Activated naive CD4-positive, alpha-beta T cell treated with anti-CD3 and anti-CD28 coated beads, Interleukin-2, amount 50 U/mL, for 16 hours (primary cell): Measurements from ENCODE around the gene GNAQ.
"Not testable (repeated sequence)": the region's sequence is repeated elsewhere in the genome, so short reads cannot be mapped to it uniquely, and the experiment has no call there.

Source experiments
- DNase-seq: peaks from one replicate; pipeline ENCODE4 v3.0.0-alpha.2; 2020

The GNAQ gene

DNA sequence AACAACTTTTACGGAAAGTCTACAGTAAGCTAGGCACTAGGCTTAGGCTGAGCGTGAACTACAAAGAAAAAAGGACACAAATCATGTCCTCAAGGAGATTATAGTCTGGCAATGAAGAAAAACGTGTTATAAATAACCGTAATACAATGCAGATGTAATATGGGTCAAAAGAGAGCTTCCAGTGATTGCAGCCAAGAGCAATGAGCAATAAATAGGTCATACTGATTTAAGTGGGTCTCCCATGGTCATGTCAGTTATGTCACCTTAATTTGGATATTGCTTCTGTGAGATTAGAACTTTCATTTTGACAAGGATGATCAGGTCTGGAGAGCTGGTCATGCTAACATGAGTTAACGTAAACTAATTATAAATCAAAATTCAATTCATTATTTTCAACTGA is 224.9 kb downstream of the GNAQ start:
- no peak for DNase-seq

DNA sequence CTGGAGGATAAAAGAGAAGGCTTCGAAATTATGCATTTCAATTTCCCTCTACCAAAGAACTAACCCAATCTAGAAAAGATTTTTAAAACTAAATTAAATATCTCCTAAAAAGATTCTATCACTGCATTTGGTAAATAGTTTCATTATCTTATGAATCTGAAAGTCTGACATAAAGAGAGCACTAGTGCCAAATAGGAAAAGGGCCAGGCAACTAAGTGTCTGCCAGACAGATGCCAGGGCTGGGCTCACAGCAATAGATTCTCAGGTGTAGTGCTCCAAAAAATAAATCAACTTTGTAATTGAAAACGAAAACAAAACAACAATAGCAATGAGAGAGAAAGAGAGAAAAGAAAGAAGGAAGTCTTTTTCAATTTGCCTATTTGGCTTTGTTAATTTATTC is 225.8 kb downstream of the GNAQ start:
- DNase-seq = no peak

GRCh38 chr9:77803423-77803822 is 228.2 kb downstream of the GNAQ start:
- no peak for DNase-seq

- no peak for DNase-seq
These were observed 228.9 kb downstream of the GNAQ start for GRCh38 chr9:77802515-77803293.

DNA sequence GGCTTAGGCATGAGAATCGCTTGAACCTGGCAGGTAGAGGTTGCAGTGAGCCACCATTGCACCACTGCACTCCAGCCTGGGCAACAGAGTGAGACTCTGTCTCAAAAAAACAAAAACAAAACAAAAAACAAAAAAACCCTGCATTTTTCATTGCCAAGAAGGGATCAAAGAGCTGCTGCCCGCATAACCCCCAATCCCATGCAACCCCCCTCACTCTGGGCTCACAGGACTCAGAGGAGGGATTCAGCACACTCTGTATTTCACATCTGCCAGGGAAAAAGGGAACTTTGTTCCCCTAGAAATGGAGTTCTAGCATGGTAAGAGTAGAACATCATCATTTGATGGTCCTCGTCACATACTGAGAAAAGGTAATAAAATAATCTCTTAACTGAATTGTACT is 229.5 kb downstream of the GNAQ start:
- DNase-seq = no peak

GRCh38 chr9:77800924-77801551 is 230.6 kb downstream of the GNAQ start:
- DNase-seq = no peak

DNA sequence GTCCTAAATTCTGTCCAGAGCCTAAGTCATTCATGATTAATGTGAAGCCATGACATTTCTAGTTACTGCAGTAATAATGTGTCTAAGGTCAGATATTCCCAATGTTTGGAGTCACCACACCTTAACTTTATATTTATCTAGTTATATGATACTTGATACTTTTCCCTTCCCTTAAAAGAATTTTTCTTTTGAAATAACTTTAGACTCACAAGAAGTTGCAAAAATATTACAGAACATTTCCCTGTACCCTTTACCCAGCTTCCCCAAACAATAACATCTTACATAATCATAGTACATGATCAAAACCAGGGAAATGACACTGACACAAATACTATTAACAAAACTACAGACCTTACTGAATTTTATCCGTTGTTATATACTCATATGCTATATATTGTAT is 233.5 kb downstream of the GNAQ start:
- DNase-seq = no peak

DNA sequence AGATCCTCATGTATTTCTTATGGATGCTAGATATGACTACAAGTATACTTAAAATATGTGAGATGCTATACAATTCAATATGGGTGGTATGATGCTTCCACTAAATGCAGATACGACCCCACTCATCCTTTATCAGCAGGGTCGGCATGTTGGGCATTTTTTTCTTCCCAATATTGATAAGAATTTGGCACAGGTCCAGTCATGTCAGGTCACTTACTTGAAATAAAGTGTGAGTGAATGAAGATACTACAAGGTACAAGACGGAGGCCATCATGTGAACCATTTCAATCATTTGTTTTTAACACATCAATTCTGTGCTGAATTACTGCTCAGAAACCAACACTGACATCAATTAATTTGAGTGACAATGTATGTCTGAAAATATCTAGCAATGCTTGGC is 236.6 kb downstream of the GNAQ start:
- no peak for DNase-seq

DNA sequence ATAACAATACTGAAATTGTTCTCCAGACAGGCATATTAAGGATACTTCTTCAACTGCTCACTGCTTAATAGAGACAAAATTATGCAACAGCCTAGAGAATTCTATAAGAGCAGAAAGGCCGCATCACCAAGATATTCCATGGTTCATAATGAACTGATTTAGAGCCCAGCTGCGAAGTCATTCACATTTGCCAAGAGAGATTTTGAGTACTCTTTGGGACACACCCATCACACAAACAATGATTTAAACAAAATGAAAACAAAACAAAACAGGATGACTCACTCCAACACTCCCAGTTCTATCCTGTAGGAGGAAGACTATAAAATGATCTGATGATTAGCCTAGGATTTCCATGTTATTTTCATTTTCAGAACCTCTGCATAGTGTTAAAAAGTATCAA is 237.8 kb downstream of the GNAQ start:
- no peak for DNase-seq

GRCh38 chr9:77789891-77790290 is 241.7 kb downstream of the GNAQ start:
- no peak for DNase-seq

GRCh38 chr9:77785341-77785740 is 246.3 kb downstream of the GNAQ start:
- no peak for DNase-seq

GRCh38 chr9:77783518-77783917 is 248.1 kb downstream of the GNAQ start:
- DNase-seq = no peak

DNA sequence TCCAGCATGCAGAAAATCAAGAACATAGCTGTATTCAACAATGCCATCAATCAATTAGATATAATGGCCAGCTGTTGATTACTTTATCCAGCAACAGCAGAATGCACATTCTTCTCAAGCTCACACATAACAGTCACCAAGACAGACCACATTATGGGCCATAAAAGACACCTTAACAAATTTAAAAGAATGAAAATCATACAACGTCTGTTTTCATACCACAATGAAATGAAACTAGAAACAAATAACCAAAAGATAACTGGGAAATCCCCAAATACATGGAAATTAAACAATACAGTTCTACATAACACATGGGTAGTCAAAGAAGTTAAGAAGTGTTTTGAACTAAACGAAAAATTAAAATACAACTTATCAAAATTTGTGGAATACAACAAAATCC is 252.6 kb downstream of the GNAQ start:
- DNase-seq = no peak

GRCh38 chr9:77773381-77773780 is 258.2 kb downstream of the GNAQ start:
- DNase-seq = no peak

- no peak for DNase-seq
These were observed 259.0 kb downstream of the GNAQ start for GRCh38 chr9:77772646-77773045.

DNA sequence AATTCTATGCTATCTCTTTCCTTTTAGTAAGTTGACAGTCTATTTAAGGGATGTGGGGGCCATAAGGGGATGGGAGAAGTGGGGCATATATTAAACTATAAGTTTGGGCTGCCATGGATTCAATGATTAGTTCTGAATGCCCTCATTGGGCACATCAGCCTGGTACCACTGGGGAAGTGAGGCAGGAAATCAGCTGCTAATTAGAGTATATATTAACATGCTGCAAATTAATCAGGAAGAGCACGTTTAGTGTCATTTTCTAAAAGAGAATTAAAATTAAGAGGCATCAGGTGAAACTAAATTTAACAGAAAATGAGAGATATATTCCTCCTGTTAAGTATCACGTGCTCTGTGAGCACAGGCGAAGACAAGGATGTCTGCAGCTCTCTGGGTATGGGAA is 260.4 kb downstream of the GNAQ start:
- no peak for DNase-seq

DNA sequence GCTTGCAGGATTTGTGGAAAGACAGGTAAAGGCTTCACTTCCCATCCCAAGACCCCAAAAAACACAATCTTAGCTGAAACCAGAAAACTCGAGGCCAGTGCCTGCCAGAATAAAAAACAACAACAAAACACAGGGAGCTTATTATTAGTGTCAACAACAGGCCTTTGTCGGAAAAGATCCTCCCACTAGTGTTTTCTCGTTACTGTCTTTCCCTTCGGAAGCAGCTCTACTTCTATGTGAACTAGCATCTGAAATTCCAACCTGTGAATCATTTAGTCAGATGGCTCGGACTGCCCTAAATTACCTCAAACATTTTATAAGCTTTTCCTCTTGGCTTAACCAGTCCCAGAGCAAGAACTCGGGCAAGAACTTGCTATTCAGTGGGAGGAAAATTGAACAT is 261.3 kb downstream of the GNAQ start:
- no peak for DNase-seq

- DNase-seq = no peak
These were observed 262.4 kb downstream of the GNAQ start for GRCh38 chr9:77769246-77769645.

GRCh38 chr9:77766587-77766986 is 265.0 kb downstream of the GNAQ start:
- DNase-seq = no peak

- no peak for DNase-seq
These were observed 265.8 kb downstream of the GNAQ start for GRCh38 chr9:77765781-77766259.

GRCh38 chr9:77764894-77765780 is 266.5 kb downstream of the GNAQ start:
- no peak for DNase-seq

- DNase-seq = no peak
These were observed 268.0 kb downstream of the GNAQ start for GRCh38 chr9:77763566-77763965.

GRCh38 chr9:77760919-77761318 is 270.7 kb downstream of the GNAQ start:
- not testable (repeated sequence) for DNase-seq

GRCh38 chr9:77759391-77759790 is 272.2 kb downstream of the GNAQ start:
- DNase-seq = no peak
